Bronchial epithelial cell (primary cell): ENCODE data around the gene WDR89. TPM values are rescaled to one million over a fixed set of nuclear protein-coding genes. Genes with fewer than 3 reads are reported as not detected.
A peak's percentile ranks its signal among the peaks of the same experiment; 100 is the strongest.
"Not testable (repeated sequence)": the region's sequence is repeated elsewhere in the genome, so short reads cannot be mapped to it uniquely, and the experiment has no call there.

Experiments used
- DNase-seq: peaks from one replicate; pipeline ENCODE4 v3.0.0-alpha.2; 2010; ENCODE audit warnings: low read depth
- FAIRE-seq: peaks from 2 replicates; lab custom pipeline; 2011; peaks lifted over from hg19 to GRCh38; lab: Jason Lieb, UNC
- H3K27me3 ChIP-seq: 2 replicates; pipeline ENCODE4 v1.5.1; 2011; ENCODE audit warnings: low read length; ENCODE audit not compliant: control insufficient read depth, insufficient read depth
- H3K36me3 ChIP-seq: 2 replicates; pipeline ENCODE4 v1.5.1; 2011; ENCODE audit warnings: low read length; ENCODE audit not compliant: control insufficient read depth, insufficient read depth
- H3K4me3 ChIP-seq: 2 replicates; pipeline ENCODE4 v1.5.1; 2011; ENCODE audit warnings: mild to moderate bottlenecking, low read depth, low read length, control low read depth
- CTCF ChIP-seq: IDR thresholded peaks from 2 replicates; pipeline ENCODE4 v1.5.1; 2011; ENCODE audit warnings: mild to moderate bottlenecking, moderate library complexity, low read length, control low read depth, inconsistent platforms; ENCODE audit not compliant: insufficient read depth, severe bottlenecking
- total RNA-seq: library from RNA; depleted of rRNA; stranded (reverse); fragments of >200 nt; gene quantifications from 2 replicates; pipeline ENCODE4 v1.2.1, GENCODE V29; 2014

WDR89 gene
- total RNA-seq, 1 donor from 2014 or later: 20.0 TPM

GRCh38 chr14:63642229-63642611 lies 549 bp upstream of the WDR89 start:
- Histone ChIP-seq H3K27me3 (no peaks in the 10 kb centered on the region), H3K4me3 (peak overlapping the region; percentile 52), H3K36me3 (no peaks in the 10 kb centered on the region)
- FAIRE-seq (no peak), DNase-seq (peak; percentile 94)
- TF ChIP-seq CTCF: no peak

- no peaks in the 10 kb centered on the region for H3K27me3 ChIP-seq
- no peak for TF ChIP-seq CTCF
- FAIRE-seq: no peak
- H3K36me3 ChIP-seq: no peaks in the 10 kb centered on the region
- no peak overlapping the region for H3K4me3 ChIP-seq
- DNase-seq: no peak
Measured at GRCh38 chr14:63638493-63638892, 3.2 kb downstream of the WDR89 start.

GRCh38 chr14:63636094-63636635 lies 5.5 kb downstream of the WDR89 start:
- H3K27me3 ChIP-seq, H3K36me3 ChIP-seq, H3K4me3 ChIP-seq, FAIRE-seq, DNase-seq: not testable (repeated sequence)

- no peak overlapping the region for H3K4me3 ChIP-seq
- no peak for FAIRE-seq
Measured at GRCh38 chr14:63633801-63634200, 7.9 kb downstream of the WDR89 start.

GRCh38 chr14:63632932-63633514 lies 8.6 kb downstream of the WDR89 start:
- H3K27me3 ChIP-seq: no peaks in the 10 kb centered on the region
- TF ChIP-seq CTCF: peak; percentile 30
- FAIRE-seq: no peak
- H3K36me3 ChIP-seq: no peaks in the 10 kb centered on the region
- H3K4me3 ChIP-seq: no peak overlapping the region
- peak; percentile 52 for DNase-seq

More at GRCh38 chr14:63633801-63634200, 7.9 kb downstream of the WDR89 start:
- Histone ChIP-seq H3K36me3 (no peaks in the 10 kb centered on the region), H3K27me3 (no peaks in the 10 kb centered on the region)
- DNase-seq: no peak
- TF ChIP-seq CTCF: no peak

GRCh38 chr14:63624701-63625100 lies 17.0 kb downstream of the WDR89 start:
- FAIRE-seq: no peak
- TF ChIP-seq CTCF: no peak
- Histone ChIP-seq H3K4me3 (no peak overlapping the region), H3K27me3 (no peaks in the 10 kb centered on the region), H3K36me3 (no peaks in the 10 kb centered on the region)
- no peak for DNase-seq
